Measurements from ENCODE around the gene RAD51B. TPM values are rescaled to one million over a fixed set of nuclear protein-coding genes. Genes with fewer than 3 reads are reported as not detected.
A peak's percentile ranks its signal among the peaks of the same experiment; 100 is the strongest.

The RAD51B gene
- total and polyA plus RNA-seq, 8 donors, result 10.8 to 18.3 (median 14.1) TPM

- H3K9me3 ChIP-seq, result no peaks in the 10 kb centered on the region
- no peak for TF ChIP-seq CTCF (IDR thresholded peaks at IDR 0.05)
- ATAC-seq (peak; percentile 67), DNase-seq (peak in 2 of 4 donors; percentile 61 to 86)
- no peaks in the 10 kb centered on the region for H3K36me3 ChIP-seq
- H3K4me3 ChIP-seq, result no peak overlapping the region
- intact Hi-C loops (cut with DNase I), result no loop called here
- H3K27ac ChIP-seq, result peak overlapping the region; percentile 11 to 72
- no peaks in the 10 kb centered on the region for H3K27me3 ChIP-seq
- peaks cover 17 to 33% of the 10 kb centered on the region in 2 donors for H3K4me1 ChIP-seq
Observed at GRCh38 chr14:68544081-68544892, 724.7 kb downstream of the RAD51B start.

GRCh38 chr14:68546839-68547238, 727.3 kb downstream of the RAD51B start:
- intact Hi-C loops (cut with DNase I), result no loop called here
- ATAC-seq (peak; percentile 7), DNase-seq (no peak)
- H3K27me3 ChIP-seq, result no peaks in the 10 kb centered on the region
- no peak for TF ChIP-seq CTCF (IDR thresholded peaks at IDR 0.05)
- H3K9me3 ChIP-seq, result no peaks in the 10 kb centered on the region
- H3K4me3 ChIP-seq, result no peak overlapping the region
- no peaks in the 10 kb centered on the region for H3K36me3 ChIP-seq
- peaks cover 35 to 56% of the 10 kb centered on the region in 2 donors for H3K4me1 ChIP-seq
- H3K27ac ChIP-seq, result peak overlapping the region; percentile 80 to 85

GRCh38 chr14:68547305-68548193, 728.0 kb downstream of the RAD51B start:
- ATAC-seq, result peak; percentile 61
- DNase-seq, result no peak
- Histone ChIP-seq H3K36me3 (no peaks in the 10 kb centered on the region), H3K27ac (peak overlapping the region; percentile 80 to 85), H3K4me1 (peaks cover 37 to 63% of the 10 kb centered on the region in 2 donors), H3K9me3 (no peaks in the 10 kb centered on the region), H3K27me3 (no peaks in the 10 kb centered on the region), H3K4me3 (no peak overlapping the region)
- intact Hi-C loops (cut with DNase I), result no loop called here
- no peak for TF ChIP-seq CTCF (IDR thresholded peaks at IDR 0.05)

GRCh38 chr14:68548194-68549076, 728.9 kb downstream of the RAD51B start:
- Histone ChIP-seq H3K27ac (peak overlapping the region; percentile 80 to 85), H3K27me3 (no peaks in the 10 kb centered on the region), H3K4me3 (no peak overlapping the region), H3K9me3 (no peaks in the 10 kb centered on the region), H3K4me1 (peaks cover 37 to 72% of the 10 kb centered on the region in 2 donors), H3K36me3 (no peaks in the 10 kb centered on the region)
- DNase-seq (peak; percentile 66 to 87 (median 74)), ATAC-seq (peak; percentile 58)
- intact Hi-C loops (cut with DNase I), result no loop called here
- TF ChIP-seq CTCF (IDR thresholded peaks at IDR 0.05), result no peak

Measured in left lung (tissue), 10 donors.